ENCODE measurements around the gene SSH2. TPM values are rescaled to one million over a fixed set of nuclear protein-coding genes. Genes with fewer than 3 reads are reported as not detected.

The SSH2 gene
- total and polyA plus RNA-seq, 2 of the 13 experiments (the other 11 are each of a cell fraction or from before 2014, with no cell fraction given), result 6.0 to 6.4 TPM

- ATAC-seq (no peak), FAIRE-seq (no peak), DNase-seq (ENCODE audit: low spot score) (no peak)
- no peak overlapping the region for H3K27ac ChIP-seq (ENCODE audit: extremely low read length, insufficient read depth, low read length)
- peaks cover 8% of the 10 kb centered on the region for H3K4me1 ChIP-seq (ENCODE audit: insufficient read depth, low read length)
- H3K79me2 ChIP-seq (ENCODE audit: insufficient read depth, low read length), result no peaks in the 10 kb centered on the region
- TF ChIP-seq, protein P1, sequence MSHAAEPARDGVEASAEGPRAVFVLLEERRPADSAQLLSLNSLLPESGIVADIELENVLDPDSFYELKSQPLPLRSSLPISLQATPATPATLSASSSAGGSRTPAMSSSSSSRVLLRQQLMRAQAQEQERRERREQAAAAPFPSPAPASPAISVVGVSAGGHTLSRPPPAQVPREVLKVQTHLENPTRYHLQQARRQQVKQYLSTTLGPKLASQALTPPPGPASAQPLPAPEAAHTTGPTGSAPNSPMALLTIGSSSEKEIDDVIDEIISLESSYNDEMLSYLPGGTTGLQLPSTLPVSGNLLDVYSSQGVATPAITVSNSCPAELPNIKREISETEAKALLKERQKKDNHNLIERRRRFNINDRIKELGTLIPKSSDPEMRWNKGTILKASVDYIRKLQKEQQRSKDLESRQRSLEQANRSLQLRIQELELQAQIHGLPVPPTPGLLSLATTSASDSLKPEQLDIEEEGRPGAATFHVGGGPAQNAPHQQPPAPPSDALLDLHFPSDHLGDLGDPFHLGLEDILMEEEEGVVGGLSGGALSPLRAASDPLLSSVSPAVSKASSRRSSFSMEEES (CRISPR knock-in tag; IDR thresholded peaks at IDR 0.05), result no peak
- TF ChIP-seq ZNF788 (CRISPR knock-in tag; IDR thresholded peaks at IDR 0.05; ENCODE audit: borderline replicate concordance), result no peak
- TF ChIP-seq RARG (CRISPR knock-in tag; IDR thresholded peaks at IDR 0.05; ENCODE audit: low read depth), result no peak
- TF ChIP-seq HOXA5 (CRISPR knock-in tag; IDR thresholded peaks at IDR 0.05), result no peak
- no peak for TF ChIP-seq ZNF10 (CRISPR knock-in tag; IDR thresholded peaks at IDR 0.05; ENCODE audit: borderline replicate concordance, low read depth)
- no peak for TF ChIP-seq CSRNP1 (CRISPR knock-in tag; IDR thresholded peaks at IDR 0.05)
- H3K9ac ChIP-seq (ENCODE audit: insufficient read depth, low read depth, low read length), result no peak overlapping the region
- ChIA-PET CTCF (ENCODE audit: low intra/inter-chr PET ratio, low total read pairs) (no interaction called here), POLR2A (no interaction called here)
- peaks cover 3 to 6% of the 10 kb centered on the region in 2 experiments for H3K36me3 ChIP-seq (replicated peaks in 1 of 2; ENCODE audit: control insufficient read depth in 1 of 2, insufficient read depth in 2 of 2, low read length in 2 of 2)
- no peak overlapping the region for H3K4me2 ChIP-seq (ENCODE audit: low read depth, low read length)
- H4K20me1 ChIP-seq (ENCODE audit: insufficient read depth, low read length), result no peaks in the 10 kb centered on the region
- intact Hi-C loops (cut with micrococcal nuclease; ENCODE audit: unreplicated experiment), result no loop called here
- in situ Hi-C loops (cut with HindIII; ENCODE audit: extremely low pct_ligation_motif_present, low pct_unique_long_range_greater_than_20kb), result no loop called here
- H3K4me3 ChIP-seq (replicated peaks in 1 of 3; ENCODE audit: insufficient read depth in 1 of 3, low read depth in 2 of 3, low read length in 3 of 3), result no peak overlapping the region
- no peaks in the 10 kb centered on the region for H3K27me3 ChIP-seq (ENCODE audit: control insufficient read depth in 1 of 2, insufficient read depth in 2 of 2, low read length in 2 of 2)
- no peak overlapping the region for H2AFZ ChIP-seq (ENCODE audit: low read length)
- BruUV-seq (replicated peaks), result no TSS peak
- no peaks in the 10 kb centered on the region for H3K9me3 ChIP-seq (ENCODE audit: low read length)
Observed at GRCh38 chr17:29667969-29668368, 262.1 kb downstream of the SSH2 start.

- BruUV-seq (replicated peaks), result no TSS peak
- Histone ChIP-seq H3K79me2 (ENCODE audit: insufficient read depth, low read length) (no peaks in the 10 kb centered on the region), H3K4me1 (ENCODE audit: insufficient read depth, low read length) (peaks cover 33% of the 10 kb centered on the region), H2AFZ (ENCODE audit: low read length) (no peak overlapping the region), H3K9me3 (ENCODE audit: low read length) (no peaks in the 10 kb centered on the region), H3K4me2 (ENCODE audit: low read depth, low read length) (no peak overlapping the region), H3K36me3 (replicated peaks in 1 of 2; ENCODE audit: control insufficient read depth in 1 of 2, insufficient read depth in 2 of 2, low read length in 2 of 2) (peaks cover 2 to 6% of the 10 kb centered on the region in 2 experiments), H3K27ac (ENCODE audit: extremely low read length, insufficient read depth, low read length) (no peak overlapping the region), H3K27me3 (ENCODE audit: control insufficient read depth in 1 of 2, insufficient read depth in 2 of 2, low read length in 2 of 2) (no peaks in the 10 kb centered on the region), H3K9ac (ENCODE audit: insufficient read depth, low read depth, low read length) (no peak overlapping the region), H4K20me1 (ENCODE audit: insufficient read depth, low read length) (no peaks in the 10 kb centered on the region), H3K4me3 (replicated peaks in 1 of 3; ENCODE audit: insufficient read depth in 1 of 3, low read depth in 2 of 3, low read length in 3 of 3) (no peak overlapping the region)
- 61% methylated on average over 1 of the region's 1 CpG for WGBS (ENCODE audit: low lambda C conversion rate)
- no peak for FAIRE-seq
- in situ Hi-C loops (cut with HindIII; ENCODE audit: extremely low pct_ligation_motif_present, low pct_unique_long_range_greater_than_20kb), result no loop called here
- ATAC-seq, result no peak
- CTCF ChIA-PET (ENCODE audit: low intra/inter-chr PET ratio, low total read pairs), result no interaction called here
- intact Hi-C loops (cut with micrococcal nuclease; ENCODE audit: unreplicated experiment), result no loop called here
- DNase-seq (ENCODE audit: low spot score), result no peak
- POLR2A ChIA-PET, result no interaction called here
- no peak for TF ChIP-seq TFAP4 (IDR thresholded peaks at IDR 0.05; ENCODE audit: borderline replicate concordance, low read depth)
- no peak for TF ChIP-seq RFXANK (CRISPR knock-in tag; IDR thresholded peaks at IDR 0.05)
- no peak for TF ChIP-seq ZBTB21 (CRISPR knock-in tag; IDR thresholded peaks at IDR 0.05)
- no peak for TF ChIP-seq ZNF879 (CRISPR knock-in tag; IDR thresholded peaks at IDR 0.05)
- TF ChIP-seq ZNF761 (CRISPR knock-in tag; conservative IDR thresholded peaks at IDR 0.05), result no peak
- TF ChIP-seq, protein P2, sequence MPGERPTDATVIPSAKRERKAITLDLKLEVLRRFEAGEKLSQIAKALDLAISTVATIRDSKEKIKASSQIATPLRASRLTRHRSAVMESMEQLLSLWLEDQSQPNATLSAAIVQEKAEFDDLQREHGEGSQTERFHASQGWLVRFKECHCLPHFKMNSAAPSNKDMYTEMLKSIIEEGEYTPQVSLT (CRISPR knock-in tag; IDR thresholded peaks at IDR 0.05; ENCODE audit: borderline replicate concordance, low read depth), result no peak
- no peak for TF ChIP-seq ZFP1 (CRISPR knock-in tag; IDR thresholded peaks at IDR 0.05)
- TF ChIP-seq, protein P3, sequence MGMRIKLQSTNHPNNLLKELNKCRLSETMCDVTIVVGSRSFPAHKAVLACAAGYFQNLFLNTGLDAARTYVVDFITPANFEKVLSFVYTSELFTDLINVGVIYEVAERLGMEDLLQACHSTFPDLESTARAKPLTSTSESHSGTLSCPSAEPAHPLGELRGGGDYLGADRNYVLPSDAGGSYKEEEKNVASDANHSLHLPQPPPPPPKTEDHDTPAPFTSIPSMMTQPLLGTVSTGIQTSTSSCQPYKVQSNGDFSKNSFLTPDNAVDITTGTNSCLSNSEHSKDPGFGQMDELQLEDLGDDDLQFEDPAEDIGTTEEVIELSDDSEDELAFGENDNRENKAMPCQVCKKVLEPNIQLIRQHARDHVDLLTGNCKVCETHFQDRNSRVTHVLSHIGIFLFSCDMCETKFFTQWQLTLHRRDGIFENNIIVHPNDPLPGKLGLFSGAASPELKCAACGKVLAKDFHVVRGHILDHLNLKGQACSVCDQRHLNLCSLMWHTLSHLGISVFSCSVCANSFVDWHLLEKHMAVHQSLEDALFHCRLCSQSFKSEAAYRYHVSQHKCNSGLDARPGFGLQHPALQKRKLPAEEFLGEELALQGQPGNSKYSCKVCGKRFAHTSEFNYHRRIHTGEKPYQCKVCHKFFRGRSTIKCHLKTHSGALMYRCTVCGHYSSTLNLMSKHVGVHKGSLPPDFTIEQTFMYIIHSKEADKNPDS (CRISPR knock-in tag; IDR thresholded peaks at IDR 0.05), result no peak
Observed at GRCh38 chr17:29665481-29665810, 264.6 kb downstream of the SSH2 start.

Data from HepG2 (cell line).